Uterus (tissue), 2 donors: ENCODE measurements around the gene GOLGA6L7.

Experiments used
- CTCF ChIP-seq, 4 experiments: fragments of 200-600 bp in 2 of 4; fragments of 450-650 bp in 2 of 4; sonication (generic) in 2 of 4; IDR thresholded peaks; one replicate each; pipeline ENCODE4 v1.5.1; 2016 to 2019; ENCODE audit warnings: antibody characterized with exemption in 4 of 4, mild to moderate bottlenecking in 2 of 4, moderate library complexity in 1 of 4
- POLR2A ChIP-seq, 2 donors: fragments of 450-650 bp; IDR thresholded peaks; one replicate each; pipeline ENCODE4 v1.6.1; 2016; ENCODE audit warnings: antibody characterized with exemption in 2 of 2, mild to moderate bottlenecking in 1 of 2, moderate library complexity in 1 of 2

GRCh38 chr15:28886431-28887338 is 38.2 kb upstream of the GOLGA6L7 start:
- TF ChIP-seq CTCF (IDR thresholded peaks at IDR 0.05): no peak
- no peak for TF ChIP-seq POLR2A (IDR thresholded peaks at IDR 0.05)
